Fibroblast of peridontal ligament (primary cell): ENCODE measurements around the gene ABCA8.
A peak's percentile ranks its signal among the peaks of the same experiment; 100 is the strongest.

Experiments used
- DNase-seq: peaks from one replicate; pipeline ENCODE4 v3.0.0-alpha.2; 2010; ENCODE audit errors: extremely low read depth

ABCA8 gene

DNA sequence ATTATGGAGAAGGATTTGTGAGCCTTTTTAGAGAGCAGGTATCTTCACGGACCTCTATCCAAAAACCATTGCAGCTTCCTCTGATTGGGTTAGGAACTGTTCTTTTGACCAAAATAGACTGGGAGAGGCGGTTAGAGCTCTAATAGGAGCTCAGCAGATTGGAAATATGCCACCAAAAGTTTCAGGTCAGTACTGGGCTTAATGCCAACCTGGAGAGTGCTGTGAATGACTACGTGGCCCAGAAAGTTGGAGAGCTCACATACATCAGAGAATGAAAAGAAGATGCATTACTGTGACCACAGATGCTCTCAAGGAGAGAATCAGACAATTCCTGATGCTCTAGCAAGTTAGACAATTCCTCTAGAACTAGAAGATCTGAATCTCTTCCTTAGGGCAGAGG, 86.5 kb downstream of the ABCA8 start:
- DNase-seq, result no peak

DNA sequence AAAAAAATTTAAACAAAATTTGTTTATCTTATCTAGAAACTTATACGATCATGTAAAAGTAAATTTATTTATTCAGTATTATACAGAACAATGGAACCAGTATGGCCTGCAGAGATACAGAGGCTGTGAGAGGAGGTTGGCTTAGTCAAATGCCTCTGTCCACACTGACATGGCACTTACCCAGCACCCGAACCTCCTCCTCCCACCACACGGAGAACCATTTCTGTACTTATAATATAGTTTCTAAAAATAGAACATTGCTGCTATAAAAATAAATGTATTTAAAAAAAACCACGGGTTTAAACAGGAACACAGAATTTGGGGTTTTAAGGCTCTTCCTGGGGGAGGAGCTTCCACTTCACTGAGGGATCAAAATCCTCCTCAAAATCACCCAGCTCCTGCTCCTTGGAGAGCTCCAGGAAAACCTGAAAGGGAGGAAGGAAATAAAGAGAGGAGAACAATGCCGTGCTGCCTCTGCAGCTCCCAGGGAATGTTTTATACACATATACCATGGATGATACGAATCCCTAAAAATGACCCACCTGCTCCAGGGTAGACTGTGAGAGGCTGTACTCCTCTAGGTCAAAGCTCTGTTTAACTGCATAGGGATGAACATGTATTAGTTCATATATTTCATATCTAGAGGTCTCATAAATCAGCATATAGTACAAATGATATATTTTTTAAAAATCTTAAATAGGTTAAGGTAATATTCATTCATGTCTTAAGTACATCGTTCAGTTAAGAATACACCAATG, 87.3 kb downstream of the ABCA8 start:
- no peak for DNase-seq

DNA sequence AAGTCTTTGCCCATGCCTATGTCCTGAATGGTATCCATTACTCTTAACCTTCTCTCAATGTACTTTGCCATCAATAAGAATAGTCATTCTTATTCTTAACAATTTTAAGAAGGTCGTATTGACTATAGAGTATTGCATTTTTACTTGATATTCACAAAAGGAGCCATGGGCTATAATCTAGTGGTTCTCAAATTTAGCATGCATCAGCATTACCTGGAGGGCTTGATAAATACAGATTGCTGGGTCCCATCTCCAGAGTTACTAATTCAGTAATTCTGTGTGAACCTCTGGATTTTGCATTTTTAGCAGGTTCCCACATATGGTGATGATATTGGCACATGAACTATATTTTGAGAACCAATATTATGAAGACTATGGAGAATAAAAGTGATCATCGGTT, 89.6 kb downstream of the ABCA8 start:
- DNase-seq, result no peak

DNA sequence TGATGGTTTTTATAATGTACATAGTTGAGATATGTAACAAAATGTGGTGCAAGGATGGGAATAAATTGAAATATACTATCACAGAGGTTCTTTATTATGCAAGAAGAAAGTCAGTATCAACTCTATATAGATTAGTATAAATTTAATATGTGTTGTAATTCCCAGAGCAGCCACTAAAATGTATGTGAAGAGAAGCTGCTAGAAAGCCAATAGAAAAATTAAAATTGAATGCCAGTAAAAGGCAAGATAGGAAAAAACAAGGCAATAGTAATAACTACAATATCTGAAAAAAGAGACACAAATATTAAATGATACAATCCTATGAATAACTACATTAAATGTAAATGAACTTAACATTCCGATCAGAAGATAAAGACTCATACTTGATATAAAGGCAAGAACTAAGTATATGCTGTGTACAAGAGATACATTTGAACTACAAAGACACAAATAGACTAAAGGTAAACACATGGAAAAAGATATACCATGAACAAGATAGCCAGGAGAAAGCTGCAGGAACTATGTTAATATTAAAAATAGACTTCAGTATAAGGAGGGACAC, 92.0 kb downstream of the ABCA8 start:
- no peak for DNase-seq

DNA sequence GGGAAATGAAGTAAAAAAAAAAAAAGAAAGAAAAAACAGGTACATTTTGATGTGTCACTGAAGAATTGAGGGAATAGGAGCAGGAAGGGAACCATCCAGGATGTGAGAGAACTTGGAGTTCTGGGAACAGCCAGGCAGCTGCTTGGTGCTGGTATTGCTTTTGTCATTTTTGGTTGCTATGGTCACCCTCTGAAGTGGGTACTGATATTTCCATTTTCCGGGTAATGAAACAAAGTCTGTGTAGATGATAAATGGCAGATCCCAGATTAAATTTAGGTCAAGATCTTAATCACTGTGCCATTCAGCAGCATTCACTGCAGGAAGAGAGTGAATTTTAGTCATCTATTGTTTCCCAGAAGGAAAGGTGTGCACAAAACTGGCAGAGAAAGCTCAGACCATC, 93.6 kb downstream of the ABCA8 start:
- DNase-seq, result no peak

DNA sequence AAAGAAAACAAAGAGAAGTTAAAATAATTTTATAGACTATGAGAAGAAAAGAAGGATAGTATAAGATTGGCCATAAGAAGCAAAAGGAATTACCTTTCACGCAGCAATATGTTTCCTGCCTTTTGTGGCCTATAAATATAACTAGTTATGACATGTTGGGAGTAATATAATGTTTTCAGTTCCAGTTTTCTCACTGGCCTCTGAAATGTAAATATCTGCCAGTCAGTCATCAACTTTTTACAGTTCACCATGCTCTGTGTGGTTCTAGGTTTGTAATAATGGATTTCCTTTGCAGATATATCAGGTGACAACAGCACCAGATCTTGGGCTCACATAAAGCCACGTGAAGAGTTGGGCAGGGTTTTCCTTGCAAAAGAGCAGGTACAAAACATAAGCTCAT, 94.3 kb downstream of the ABCA8 start:
- DNase-seq, result no peak

DNA sequence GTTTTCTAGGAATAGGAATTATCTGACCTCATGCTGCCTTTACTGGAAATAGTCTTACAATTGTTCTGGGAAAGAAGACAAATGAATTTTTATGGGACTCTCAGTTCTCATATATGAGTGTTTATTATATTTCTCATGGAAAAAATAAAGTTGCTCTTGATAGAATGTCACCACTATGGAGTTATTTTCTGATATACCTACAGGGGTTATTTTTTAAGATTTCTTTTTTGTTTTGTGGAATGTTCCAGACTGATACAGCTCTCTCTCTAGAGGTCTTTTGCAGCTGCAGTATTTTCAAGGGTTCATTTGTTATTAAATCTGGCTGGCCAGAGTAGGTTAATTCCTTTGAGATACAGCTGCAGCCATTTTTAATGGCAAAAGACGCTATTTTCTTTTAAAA, 100.7 kb downstream of the ABCA8 start:
- DNase-seq, result no peak

DNA sequence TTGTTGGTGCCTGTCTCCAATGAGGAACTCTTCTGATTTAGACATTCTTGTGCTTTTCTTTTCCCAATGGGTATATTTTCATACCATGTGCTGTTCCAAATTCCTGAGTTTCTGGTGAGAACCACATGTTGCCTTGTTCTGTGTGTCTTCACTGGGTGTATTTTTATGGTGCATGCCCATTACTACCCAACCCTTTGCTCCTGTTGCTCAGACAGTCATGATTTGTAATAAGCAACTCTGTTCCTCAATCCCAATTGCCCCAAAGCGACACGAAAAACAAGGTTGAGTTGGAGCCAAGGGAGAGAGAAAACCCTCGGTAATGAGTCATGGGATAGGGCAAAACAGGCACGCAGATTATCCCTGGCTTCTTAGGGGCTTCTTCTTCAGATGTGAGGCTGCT, 101.8 kb downstream of the ABCA8 start:
- DNase-seq, result no peak

DNA sequence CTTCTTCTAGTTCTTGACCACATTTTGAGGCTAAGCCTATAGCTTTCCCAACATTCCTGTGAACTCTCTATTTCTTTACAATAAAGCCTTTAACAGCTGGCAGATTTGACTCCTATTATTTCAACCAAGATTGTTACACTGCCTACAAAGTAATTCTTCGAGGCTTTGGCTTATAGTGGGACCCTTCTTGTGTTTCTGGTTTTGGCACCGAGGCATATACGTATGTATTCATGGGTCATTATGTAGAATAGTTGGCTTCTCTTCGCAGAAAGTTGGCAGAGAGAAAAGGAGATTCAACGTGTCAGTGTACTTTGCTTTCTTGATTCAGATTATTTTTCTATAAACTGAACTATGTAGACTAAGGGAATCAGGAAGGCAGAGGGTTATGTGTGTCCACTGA, 102.2 kb downstream of the ABCA8 start:
- no peak for DNase-seq

DNA sequence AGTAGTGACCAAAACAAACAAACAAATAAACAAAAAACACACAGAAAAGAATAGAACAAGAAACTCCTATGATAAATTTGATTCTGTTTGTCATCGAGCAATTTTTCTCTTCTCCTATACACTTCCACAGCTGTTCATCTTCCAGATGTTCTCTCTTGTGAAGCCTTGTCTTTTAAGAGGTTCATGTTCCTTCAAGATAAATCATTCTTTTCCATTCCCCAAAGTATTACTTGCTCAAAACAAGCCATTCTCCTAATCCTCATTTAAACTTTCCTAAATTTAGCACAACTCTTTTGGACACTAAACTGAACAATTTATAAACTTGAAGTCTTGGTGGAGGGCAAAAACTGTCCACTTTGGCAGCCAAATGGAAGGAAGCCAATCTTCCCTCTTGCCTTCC, 103.3 kb downstream of the ABCA8 start:
- no peak for DNase-seq

DNA sequence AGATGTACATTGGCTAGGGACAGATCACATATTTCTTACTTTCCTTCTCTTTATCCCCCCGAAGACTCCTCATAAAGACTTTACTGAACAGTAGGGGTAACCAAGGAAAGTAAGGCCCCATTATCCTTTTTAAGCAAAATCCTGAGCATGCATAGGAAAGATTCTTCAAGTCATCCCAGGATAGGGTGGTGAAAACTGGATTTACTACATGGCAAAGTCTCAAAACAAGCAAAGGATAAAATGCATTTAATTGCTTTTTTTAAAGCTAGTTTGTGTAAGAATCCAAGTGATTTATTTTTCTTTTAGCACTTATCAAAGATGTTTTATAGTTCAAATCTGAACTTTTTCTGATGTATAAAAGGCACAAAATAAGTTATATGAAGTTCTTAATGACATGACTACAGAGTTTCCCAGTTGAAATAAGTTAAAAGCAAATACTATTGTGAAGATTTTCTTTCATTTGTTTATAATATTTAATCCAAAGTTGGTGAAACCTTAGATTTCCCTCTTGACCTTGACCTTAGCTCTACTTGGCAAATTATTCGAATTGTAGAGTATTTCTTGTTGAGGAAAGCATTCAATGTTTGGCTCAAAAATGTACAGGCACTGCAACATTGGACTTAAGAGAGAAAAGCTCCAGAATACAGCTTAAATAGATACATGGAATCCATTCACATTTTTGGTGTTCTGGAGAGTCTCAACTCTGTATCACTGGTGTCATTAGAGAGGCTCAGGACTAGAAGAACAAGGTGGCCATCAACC, 104.3 kb downstream of the ABCA8 start:
- DNase-seq, result peak; percentile 8

DNA sequence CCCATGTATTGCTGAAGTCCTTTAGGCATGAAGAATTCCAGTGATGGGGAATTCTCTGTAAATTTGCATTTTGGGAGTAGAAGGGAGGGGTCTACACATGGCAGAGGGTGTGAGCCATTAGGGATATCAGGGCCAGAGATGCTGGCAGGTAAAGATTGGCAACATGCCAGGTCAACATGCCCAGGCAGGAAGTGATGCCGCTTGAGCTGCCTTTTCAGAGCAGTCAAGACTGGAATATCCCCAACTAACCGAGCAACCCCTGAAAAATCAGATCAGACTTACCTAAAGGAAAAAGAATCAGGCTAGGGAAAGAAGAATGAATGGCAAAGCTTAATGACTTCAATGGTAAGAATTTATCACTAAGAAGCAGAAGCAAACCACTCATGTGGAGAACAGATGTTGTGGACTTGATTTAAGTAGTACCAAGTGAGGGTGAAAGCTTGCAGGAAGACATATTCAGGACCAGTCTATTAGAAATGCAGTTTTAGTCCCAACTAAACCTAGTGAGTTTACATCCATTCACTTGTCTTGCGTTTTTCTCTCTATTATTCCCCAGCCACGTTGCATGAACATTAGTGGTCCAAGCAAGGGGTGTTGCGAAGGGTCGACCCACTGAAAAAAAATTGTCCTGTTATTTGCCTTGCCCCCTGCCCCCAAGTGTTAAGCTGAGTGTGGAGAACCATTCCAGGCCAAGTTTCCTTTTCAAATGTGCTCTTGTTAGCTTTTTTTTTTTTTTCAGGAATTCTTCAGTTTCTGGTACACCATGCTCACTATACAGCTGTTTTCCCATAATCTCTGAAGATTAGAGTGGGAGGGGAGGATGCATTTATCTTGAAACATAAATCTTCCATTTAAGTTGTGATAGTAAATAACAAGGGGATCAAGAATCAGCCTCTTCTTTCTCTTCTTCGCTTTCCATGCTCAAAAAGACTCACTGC, 105.2 kb downstream of the ABCA8 start:
- DNase-seq, result peak; percentile 26

DNA sequence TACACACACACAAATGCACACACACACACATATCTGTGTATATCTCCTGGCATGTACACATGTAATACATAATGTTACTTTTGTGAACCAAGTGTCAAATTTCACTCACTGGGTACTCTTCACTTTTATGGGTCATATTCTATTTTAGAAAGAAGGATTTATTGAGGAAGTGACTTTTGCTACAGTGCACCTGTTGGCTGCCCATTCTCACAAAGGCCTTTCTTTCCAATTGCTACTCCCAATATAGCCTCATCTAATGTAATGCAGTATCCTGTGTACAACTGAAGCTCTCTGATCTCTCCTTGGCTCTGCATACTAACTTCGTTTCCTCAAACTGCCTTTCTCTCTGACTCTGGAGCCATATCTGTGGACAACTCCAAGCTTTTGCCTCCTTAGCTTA, 107.5 kb downstream of the ABCA8 start:
- DNase-seq, result no peak

DNA sequence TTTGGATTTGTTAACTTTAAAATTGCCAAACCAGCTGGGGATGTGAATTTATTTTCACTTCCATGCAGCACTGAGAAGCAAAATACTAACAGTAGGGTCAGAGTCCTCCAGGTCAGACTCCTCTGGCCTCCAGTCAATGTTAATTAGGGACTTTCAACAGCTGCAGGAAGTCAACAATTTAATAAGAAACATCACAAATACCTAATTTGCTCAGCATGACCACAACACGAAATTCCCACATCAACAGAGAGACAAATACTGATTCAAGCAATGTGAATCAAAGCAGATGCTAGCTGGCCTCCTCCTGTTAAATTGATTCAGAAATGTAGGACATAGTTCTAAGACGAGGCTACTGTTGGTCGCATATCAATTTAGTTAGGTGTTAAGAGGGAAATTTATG, 111.7 kb downstream of the ABCA8 start:
- DNase-seq, result peak; percentile 46

DNA sequence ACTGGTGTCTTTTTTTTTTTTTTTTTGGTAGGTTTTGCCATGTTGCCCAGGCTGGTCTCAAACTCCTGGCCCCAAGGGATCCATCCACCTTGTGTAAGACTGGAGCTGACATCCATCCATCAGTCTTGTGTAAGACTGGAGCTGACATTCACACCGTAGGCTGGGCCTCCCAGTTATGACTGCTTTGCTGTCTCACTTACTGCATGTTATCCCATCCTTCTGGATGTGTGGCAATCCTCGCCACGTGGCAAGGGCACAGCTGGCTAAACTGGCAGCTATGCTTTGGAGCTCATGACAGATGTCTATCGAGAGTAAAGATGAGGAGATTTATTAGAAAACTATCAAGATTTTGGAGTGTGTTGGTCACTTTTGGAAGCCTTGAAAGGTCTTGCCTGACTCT, 115.1 kb downstream of the ABCA8 start:
- DNase-seq, result peak; percentile 11

DNA sequence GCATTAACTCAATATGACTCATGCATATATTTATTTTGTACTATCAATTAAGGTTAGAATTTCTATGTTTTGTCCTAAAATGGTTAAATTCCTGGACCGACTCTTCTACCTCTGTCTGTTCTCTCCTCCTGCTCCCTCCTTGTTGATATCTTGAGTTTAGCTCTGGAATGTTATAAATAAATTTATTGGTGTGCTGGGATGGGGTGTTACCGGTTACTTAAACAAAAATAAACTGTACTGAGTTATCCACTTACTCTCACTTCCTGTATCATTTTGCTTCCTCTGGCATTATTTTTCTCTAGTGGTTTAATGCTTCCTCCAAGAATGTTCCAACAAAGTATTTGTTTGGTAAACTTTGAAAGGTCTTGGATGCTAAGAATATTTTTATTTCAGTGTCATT, 120.1 kb downstream of the ABCA8 start:
- peak; percentile 41 for DNase-seq

DNA sequence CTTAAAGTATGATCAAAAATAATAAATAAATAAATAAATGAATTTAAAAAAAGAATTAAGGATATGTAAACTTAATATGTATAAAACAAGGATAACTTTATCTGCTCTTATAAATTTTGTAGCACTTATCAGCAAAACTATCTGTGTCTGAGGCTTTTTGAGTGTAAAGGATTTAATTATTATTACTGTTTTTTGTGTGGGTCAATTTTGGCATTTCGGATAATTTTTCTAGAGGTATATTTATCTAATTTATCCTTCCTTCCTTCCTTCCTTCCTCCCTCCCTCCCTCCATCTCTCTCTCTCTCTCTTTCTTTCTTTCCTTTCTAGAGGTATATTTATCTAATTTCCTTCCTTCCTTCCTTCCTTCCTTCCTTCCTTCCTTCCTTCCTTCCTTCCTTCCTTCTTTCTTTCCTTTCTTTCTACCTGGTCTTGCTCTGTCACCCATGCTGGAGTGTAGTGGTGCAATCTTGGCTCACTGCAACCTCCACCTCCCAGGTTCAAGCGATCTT, 120.8 kb downstream of the ABCA8 start:
- no peak for DNase-seq

DNA sequence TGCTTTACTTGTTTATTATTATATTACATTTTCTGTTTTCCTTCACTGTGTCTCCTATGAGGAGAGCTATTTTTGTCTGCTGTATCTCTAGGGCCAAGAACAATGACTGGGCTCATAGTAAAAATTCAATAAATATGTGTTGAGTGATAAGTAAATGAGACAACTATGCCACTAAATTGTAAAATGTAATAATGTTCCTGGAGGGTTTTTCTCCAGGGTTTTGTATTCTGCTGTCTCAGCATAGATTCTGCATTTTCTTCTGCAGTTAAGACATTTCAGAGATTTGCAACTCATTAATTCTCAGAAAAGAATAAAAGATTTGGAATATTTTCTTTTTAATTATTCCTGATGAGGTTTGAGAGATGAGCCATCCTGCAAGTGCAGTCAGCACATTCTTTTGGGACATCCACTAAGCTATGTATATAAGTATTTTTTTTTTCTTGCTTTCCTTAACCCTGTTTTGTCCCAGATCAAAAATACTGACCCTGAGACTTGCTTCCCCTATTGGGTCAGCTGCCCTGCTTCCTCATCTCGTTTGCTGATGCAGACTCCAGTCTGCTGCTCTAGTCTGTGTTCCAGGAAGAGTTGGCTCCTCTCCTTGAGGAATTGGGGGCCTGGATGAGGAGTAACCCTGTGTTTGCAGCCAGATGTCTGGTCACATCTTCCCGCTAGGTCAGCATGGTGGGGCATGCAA, 122.9 kb downstream of the ABCA8 start:
- DNase-seq, result no peak

DNA sequence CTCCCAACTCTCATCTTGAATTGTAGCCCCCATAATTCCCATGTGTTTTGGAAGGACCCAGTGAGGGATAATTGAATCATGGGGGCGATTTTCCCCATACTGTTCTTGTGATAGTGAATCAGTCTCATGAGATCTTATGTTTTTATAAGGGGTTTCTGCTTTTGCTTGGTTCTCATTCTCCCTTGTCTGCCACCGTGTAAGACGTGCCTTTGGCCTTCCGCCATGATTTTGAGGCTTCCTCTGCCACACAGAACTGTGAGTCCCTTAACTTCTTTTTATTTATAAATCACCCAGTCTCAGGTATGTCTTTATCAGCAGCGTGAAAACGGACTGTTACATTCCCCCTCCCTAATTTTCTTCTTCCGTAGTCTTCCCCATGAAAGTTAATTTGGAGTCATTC, 124.0 kb downstream of the ABCA8 start:
- DNase-seq, result no peak

DNA sequence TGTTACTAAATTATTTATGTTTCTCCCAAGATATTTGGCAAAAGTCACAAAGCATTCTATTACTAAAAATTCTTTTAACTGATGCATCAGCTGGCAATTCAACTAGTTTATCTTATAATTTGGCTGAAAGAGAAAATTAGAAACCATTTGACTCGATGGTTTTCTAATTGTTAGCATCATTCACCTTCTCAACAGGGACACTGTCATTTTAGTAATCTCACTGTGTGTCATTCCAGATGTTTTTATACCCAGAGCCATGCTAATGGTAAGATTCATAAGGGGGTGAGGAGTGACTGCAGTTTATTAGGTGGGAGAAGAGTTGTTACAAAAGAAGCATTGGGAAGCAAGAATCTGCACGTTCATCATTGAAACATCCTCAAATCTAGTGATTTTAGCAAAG, 124.9 kb downstream of the ABCA8 start:
- DNase-seq, result no peak

DNA sequence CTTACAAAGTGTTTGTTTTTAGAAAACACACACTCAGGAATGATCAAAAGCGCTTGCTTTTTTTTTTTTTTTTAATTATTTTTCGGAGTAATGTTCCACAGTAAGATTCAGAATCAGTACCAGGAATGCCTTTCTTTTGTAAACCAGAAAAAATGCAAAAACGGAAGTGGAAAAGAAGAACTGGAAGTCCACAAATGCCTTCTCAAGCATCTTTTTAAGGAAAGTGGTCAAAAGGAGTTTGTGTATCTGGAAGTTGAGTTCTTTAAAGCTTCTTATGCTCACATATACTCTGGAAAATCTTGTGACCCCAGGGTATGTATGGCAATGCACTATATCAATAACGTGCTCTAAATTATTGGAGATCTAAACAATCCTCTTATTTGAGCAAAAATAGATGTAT, 126.0 kb downstream of the ABCA8 start:
- no peak for DNase-seq
